Neural cell (in vitro differentiated cells): ENCODE results near the gene MPC2.

Experiments used
- CTCF ChIP-seq: fragments of 450-650 bp; IDR thresholded peaks from 2 replicates; pipeline ENCODE4 v1.5.1; 2014; ENCODE audit warnings: antibody characterized with exemption, mild to moderate bottlenecking, moderate library complexity; ENCODE audit not compliant: poor library complexity, severe bottlenecking
- POLR2AphosphoS5 ChIP-seq: IDR thresholded peaks from 2 replicates; pipeline ENCODE4 v1.6.1; 2012
- RAD21 ChIP-seq: fragments of 450-650 bp; conservative IDR thresholded peaks from 2 replicates; pipeline ENCODE4 v1.6.1; 2014; ENCODE audit warnings: antibody characterized with exemption, mild to moderate bottlenecking, moderate library complexity

GRCh38 chr1:167905671-167906070, 31.2 kb downstream of the MPC2 start:
- TF ChIP-seq CTCF: no peak
- no peak for TF ChIP-seq POLR2AphosphoS5
- no peak for TF ChIP-seq RAD21
